Measurements from ENCODE around the gene NTNG1.
"Not testable (repeated sequence)": the region's sequence is repeated elsewhere in the genome, so short reads cannot be mapped to it uniquely, and the experiment has no call there.

The NTNG1 gene

DNA sequence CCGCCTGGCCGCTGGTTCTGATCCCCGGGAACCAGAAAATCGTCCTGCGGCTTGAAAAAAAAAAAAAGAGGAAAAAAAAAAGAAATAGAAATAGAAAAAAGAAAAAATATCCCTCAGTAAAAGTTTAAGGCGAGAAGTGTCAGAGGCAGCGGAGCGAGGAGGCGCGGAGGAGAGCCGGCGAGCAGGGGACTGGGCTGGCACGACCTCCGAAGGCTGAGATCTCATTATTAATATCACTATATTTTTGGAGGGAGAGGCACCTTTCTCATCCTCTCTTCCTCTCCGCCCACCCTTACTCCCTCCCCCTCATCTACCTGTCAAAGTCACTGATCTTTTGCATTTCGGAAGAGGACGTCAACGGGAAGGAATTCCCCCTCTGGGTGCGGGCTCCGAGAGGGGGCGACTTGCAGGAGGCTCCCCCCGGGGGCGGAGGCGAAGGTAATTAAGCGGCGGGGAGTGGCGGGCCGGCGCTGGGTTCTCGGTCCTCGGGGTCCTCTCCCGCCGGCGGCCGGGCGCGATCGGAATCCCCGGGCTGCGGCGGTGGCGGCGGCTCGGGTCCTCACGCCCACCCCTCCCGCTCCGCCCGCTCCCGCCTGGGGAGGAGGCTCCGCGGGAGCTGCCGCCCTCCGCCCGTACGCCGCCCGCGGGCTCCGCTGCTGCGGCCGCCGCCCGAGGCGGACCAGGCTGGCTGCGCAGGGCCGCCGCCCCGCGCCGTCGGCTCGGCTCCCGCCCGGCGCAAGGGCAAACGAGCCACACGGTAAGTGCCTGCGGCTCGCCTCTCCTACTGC lies at the start of gene NTNG1:
TSS of gene NTNG1 (plus strand) at position 337 of the 788 bp plus-strand sequence.
- H3K27ac ChIP-seq (ENCODE audit: low read length) = no peak within 1 kb of the TSS
- no peaks in the 10 kb centered on the region for H4K20me1 ChIP-seq (ENCODE audit: insufficient read depth, low read length)
- no peaks in the 10 kb centered on the region for H3K79me2 ChIP-seq (ENCODE audit: low read length)
- no peaks in the 10 kb centered on the region for H3K9me2 ChIP-seq (replicated peaks; ENCODE audit: insufficient read depth, low read length)
- peak within 1 kb of the TSS; percentile 72 for H3K4me2 ChIP-seq (ENCODE audit: low read depth, low read length)
- TF ChIP-seq, protein P1, sequence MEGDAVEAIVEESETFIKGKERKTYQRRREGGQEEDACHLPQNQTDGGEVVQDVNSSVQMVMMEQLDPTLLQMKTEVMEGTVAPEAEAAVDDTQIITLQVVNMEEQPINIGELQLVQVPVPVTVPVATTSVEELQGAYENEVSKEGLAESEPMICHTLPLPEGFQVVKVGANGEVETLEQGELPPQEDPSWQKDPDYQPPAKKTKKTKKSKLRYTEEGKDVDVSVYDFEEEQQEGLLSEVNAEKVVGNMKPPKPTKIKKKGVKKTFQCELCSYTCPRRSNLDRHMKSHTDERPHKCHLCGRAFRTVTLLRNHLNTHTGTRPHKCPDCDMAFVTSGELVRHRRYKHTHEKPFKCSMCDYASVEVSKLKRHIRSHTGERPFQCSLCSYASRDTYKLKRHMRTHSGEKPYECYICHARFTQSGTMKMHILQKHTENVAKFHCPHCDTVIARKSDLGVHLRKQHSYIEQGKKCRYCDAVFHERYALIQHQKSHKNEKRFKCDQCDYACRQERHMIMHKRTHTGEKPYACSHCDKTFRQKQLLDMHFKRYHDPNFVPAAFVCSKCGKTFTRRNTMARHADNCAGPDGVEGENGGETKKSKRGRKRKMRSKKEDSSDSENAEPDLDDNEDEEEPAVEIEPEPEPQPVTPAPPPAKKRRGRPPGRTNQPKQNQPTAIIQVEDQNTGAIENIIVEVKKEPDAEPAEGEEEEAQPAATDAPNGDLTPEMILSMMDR (IDR thresholded peaks at IDR 0.05; ENCODE audit: low read length) = no peak
- no peak for TF ChIP-seq EZH2 (optimal IDR thresholded peaks at IDR 0.05; ENCODE audit: low read depth, low read length)
- no peak for TF ChIP-seq EZH2phosphoT487 (IDR thresholded peaks at IDR 0.05; ENCODE audit: low read length)
- peak within 1 kb of the TSS; percentile 58 for H2AFZ ChIP-seq (ENCODE audit: low read length)
- H3F3A ChIP-seq (ENCODE audit: insufficient read depth, low read length) = no peaks in the 10 kb centered on the region
- no peaks in the 10 kb centered on the region for H3K9me3 ChIP-seq (replicated peaks; ENCODE audit: insufficient read depth, low read length)
- DNase-seq = peak; percentile 23
- H3K36me3 ChIP-seq (replicated peaks; ENCODE audit: insufficient read depth, low read length) = no peaks in the 10 kb centered on the region
- H3K4me1 ChIP-seq (ENCODE audit: low read length) = no peaks in the 10 kb centered on the region
- no peaks in the 10 kb centered on the region for H3K27me3 ChIP-seq (replicated peaks; ENCODE audit: insufficient read depth, low read length)
- H3K4me3 ChIP-seq (ENCODE audit: low read length) = peak within 1 kb of the TSS; percentile 70
- no peak within 1 kb of the TSS; the same call in 1 of the 2 replicates for H3K9ac ChIP-seq (ENCODE audit: low read length)

DNA sequence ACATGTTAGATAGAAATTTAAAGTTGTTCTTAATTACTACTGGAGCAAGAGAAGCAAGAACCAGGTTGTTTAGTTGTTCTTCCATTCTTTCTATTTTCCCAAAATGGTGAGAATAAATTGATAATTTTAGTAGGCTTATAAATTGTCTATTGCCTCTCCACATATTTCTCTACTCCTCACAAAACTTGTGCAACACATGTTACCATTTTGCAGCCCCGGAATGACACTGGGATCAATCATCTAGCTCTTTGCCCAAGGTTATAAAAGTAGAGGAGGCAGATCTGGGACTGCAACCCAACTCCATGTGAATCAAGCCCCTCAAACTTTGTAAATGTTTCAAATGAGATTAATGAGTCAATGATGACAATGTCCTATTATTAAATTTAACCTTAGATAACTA lies 49.4 kb upstream of the NTNG1 start:
- no peak for DNase-seq
- H3K27me3 ChIP-seq (replicated peaks; ENCODE audit: insufficient read depth, low read length) = no peaks in the 10 kb centered on the region
- no peak overlapping the region for H3K4me2 ChIP-seq (ENCODE audit: low read depth, low read length)
- H3K79me2 ChIP-seq (ENCODE audit: low read length) = no peaks in the 10 kb centered on the region
- TF ChIP-seq EZH2 (optimal IDR thresholded peaks at IDR 0.05; ENCODE audit: low read depth, low read length) = no peak
- H3K9me3 ChIP-seq (replicated peaks; ENCODE audit: insufficient read depth, low read length) = no peaks in the 10 kb centered on the region
- H4K20me1 ChIP-seq (ENCODE audit: insufficient read depth, low read length) = no peaks in the 10 kb centered on the region
- H3K4me1 ChIP-seq (ENCODE audit: low read length) = no peaks in the 10 kb centered on the region
- H3K4me3 ChIP-seq (ENCODE audit: low read length) = no peak overlapping the region
- H3K36me3 ChIP-seq (replicated peaks; ENCODE audit: insufficient read depth, low read length) = no peaks in the 10 kb centered on the region
- H3K9ac ChIP-seq (ENCODE audit: low read length) = no peak overlapping the region
- H3K27ac ChIP-seq (ENCODE audit: low read length) = no peak overlapping the region
- H2AFZ ChIP-seq (ENCODE audit: low read length) = no peak overlapping the region
- no peaks in the 10 kb centered on the region for H3K9me2 ChIP-seq (replicated peaks; ENCODE audit: insufficient read depth, low read length)
- H3F3A ChIP-seq (ENCODE audit: insufficient read depth, low read length) = no peaks in the 10 kb centered on the region

DNA sequence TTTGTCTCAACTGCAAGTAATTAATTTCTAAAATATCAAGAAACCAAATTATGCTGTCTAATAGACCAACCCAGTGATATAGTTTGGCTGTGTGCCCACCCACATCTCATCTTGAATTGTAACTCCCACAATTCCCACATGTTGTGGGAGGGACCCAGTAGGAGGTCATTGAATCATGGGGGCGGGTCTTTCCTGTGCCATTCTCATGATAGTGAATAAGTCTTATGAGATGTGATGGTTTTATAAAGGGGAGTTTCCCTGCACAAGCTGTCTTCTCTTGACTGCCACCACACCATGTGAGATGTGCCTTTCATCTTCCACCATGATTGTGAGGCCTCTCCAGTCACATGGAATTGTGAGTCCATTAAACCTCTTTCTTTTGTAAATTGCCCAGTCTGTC lies 47.4 kb upstream of the NTNG1 start:
- H3K79me2 ChIP-seq (ENCODE audit: low read length); H3K27ac ChIP-seq (ENCODE audit: low read length); H3K4me2 ChIP-seq (ENCODE audit: low read depth, low read length); H4K20me1 ChIP-seq (ENCODE audit: insufficient read depth, low read length); H3K36me3 ChIP-seq (replicated peaks; ENCODE audit: insufficient read depth, low read length); H2AFZ ChIP-seq (ENCODE audit: low read length); H3K9me3 ChIP-seq (replicated peaks; ENCODE audit: insufficient read depth, low read length); DNase-seq; H3K9ac ChIP-seq (ENCODE audit: low read length); H3K4me3 ChIP-seq (ENCODE audit: low read length); H3K4me1 ChIP-seq (ENCODE audit: low read length); H3K9me2 ChIP-seq (replicated peaks; ENCODE audit: insufficient read depth, low read length); H3F3A ChIP-seq (ENCODE audit: insufficient read depth, low read length); H3K27me3 ChIP-seq (replicated peaks; ENCODE audit: insufficient read depth, low read length): not testable (repeated sequence)

DNA sequence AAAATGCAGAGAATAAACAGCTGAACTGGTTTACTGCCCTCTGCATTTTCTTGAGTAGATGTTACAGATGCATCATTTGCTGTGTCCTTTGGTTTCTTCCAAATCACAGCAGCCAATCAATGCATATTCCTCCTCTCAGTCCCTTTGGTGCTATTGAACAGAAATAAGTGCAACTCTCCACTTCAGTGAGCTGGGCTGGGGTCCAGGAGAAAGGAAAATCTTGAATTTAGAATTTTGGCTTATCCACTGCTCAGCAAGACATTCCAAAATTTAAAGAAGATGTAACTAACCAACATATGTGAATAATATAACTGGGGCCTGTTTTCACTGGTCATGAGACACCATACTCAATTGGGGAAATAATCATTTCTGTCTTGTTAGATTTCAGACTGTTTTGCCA lies 45.2 kb upstream of the NTNG1 start:
- Histone ChIP-seq H3K4me2 (ENCODE audit: low read depth, low read length) (no peak overlapping the region), H3K79me2 (ENCODE audit: low read length) (no peaks in the 10 kb centered on the region), H3K9ac (ENCODE audit: low read length) (no peak overlapping the region), H3K4me1 (ENCODE audit: low read length) (no peaks in the 10 kb centered on the region), H3K36me3 (replicated peaks; ENCODE audit: insufficient read depth, low read length) (no peaks in the 10 kb centered on the region), H3F3A (ENCODE audit: insufficient read depth, low read length) (no peaks in the 10 kb centered on the region), H3K27me3 (replicated peaks; ENCODE audit: insufficient read depth, low read length) (no peaks in the 10 kb centered on the region), H3K27ac (ENCODE audit: low read length) (no peak overlapping the region), H3K9me2 (replicated peaks; ENCODE audit: insufficient read depth, low read length) (no peaks in the 10 kb centered on the region), H4K20me1 (ENCODE audit: insufficient read depth, low read length) (no peaks in the 10 kb centered on the region), H3K4me3 (ENCODE audit: low read length) (no peak overlapping the region), H3K9me3 (replicated peaks; ENCODE audit: insufficient read depth, low read length) (no peaks in the 10 kb centered on the region), H2AFZ (ENCODE audit: low read length) (no peak overlapping the region)
- no peak for DNase-seq
- TF ChIP-seq EZH2 (optimal IDR thresholded peaks at IDR 0.05; ENCODE audit: low read depth, low read length) (no peak), EZH2phosphoT487 (IDR thresholded peaks at IDR 0.05; ENCODE audit: low read length) (no peak)
- TF ChIP-seq, protein P1 (IDR thresholded peaks at IDR 0.05; ENCODE audit: low read length) = no peak

Measured in MM.1S (cell line).